Activated T-cell treated with anti-CD3 and anti-CD28 coated beads, Interleukin-2, amount 50 U/mL, for 4 hours (primary cell): ENCODE results near the gene RBCK1. TPM values are rescaled to one million over a fixed set of nuclear protein-coding genes. Genes with fewer than 3 reads are reported as not detected.

Experiments used
- ATAC-seq, 2 donors: fragments of 200-7000 bp; cut with Tn5 transposase; one replicate each; pipeline ENCODE4 v1.10.0; 2021
- DNase-seq: peaks from one replicate; pipeline ENCODE4 v3.0.0-alpha.2; 2020
- H3K27me3 Mint-ChIP-seq: one replicate; pipeline ENCODE4 v1.8.0; 2021; ENCODE audit warnings: low read depth, mixed read lengths
- H3K36me3 Mint-ChIP-seq: one replicate; pipeline ENCODE4 v1.8.0; 2022; ENCODE audit warnings: mixed read lengths; ENCODE audit not compliant: insufficient read depth
- H3K4me1 Mint-ChIP-seq: one replicate; pipeline ENCODE4 v1.8.0; 2021; ENCODE audit warnings: low read depth, mixed read lengths
- H3K4me3 Mint-ChIP-seq: one replicate; pipeline ENCODE4 v1.8.0; 2021; ENCODE audit warnings: mild to moderate bottlenecking, moderate library complexity, mixed read lengths
- H3K9me3 Mint-ChIP-seq: one replicate; pipeline ENCODE4 v1.8.0; 2021; ENCODE audit warnings: mixed read lengths
- total RNA-seq, 3 donors: library from RNA; stranded (reverse); gene quantifications; one replicate each; pipeline ENCODE4 v1.2.1, GENCODE V29; 2021

The RBCK1 gene
- total RNA-seq, 3 donors from 2014 or later = 87.1 to 104 (median 103) TPM

DNA sequence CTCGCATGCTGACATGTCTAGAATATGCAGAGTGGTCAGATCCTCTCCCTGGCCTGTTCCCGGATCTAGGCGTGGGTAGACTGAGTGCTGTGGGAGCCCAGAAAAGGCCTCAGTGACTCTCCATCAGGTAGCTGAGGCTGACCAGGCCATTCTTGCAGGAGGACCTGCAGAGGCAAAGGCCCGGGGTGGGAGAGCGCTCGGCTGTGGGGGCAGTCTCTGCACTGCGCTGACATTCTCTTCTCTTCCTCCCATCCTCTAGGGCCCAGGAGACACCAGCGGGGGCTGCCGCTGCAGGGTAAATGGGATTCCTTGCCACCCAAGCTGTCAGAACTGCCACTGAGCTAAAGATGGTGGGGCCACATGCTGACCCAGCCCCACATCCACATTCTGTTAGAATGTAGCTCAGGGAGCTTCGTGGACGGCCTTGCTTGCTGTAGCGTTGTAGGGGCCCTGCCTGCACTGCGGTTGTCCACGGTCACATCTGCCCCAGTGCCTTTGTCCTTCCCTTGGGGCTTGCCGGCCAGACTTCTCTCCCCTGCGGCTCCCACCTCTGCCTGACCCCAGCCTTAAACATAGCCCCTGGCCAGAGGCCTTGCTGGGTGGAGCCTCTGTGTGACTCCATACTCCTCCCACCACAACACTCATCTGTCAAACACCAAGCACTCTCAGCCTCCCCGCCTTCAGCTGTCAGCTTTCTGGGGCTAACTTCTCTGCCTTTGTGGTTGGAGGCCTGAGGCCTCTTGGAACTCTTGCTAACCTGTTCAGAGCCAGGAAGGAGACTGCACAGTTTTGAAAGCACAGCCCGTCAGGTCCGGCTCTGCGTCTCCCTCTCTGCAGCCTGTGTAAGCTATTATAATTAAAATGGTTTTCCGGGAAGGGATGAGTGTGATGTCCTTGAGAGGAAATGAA, 22.2 kb downstream of the RBCK1 start:
- no peak for DNase-seq
- no peak overlapping the region for H3K4me3 Mint-ChIP-seq
- H3K36me3 Mint-ChIP-seq = peaks cover 28% of the 10 kb centered on the region
- no peak for ATAC-seq
- H3K27me3 Mint-ChIP-seq = no peaks in the 10 kb centered on the region
- H3K9me3 Mint-ChIP-seq = no peaks in the 10 kb centered on the region
- H3K4me1 Mint-ChIP-seq = peaks cover 42% of the 10 kb centered on the region

DNA sequence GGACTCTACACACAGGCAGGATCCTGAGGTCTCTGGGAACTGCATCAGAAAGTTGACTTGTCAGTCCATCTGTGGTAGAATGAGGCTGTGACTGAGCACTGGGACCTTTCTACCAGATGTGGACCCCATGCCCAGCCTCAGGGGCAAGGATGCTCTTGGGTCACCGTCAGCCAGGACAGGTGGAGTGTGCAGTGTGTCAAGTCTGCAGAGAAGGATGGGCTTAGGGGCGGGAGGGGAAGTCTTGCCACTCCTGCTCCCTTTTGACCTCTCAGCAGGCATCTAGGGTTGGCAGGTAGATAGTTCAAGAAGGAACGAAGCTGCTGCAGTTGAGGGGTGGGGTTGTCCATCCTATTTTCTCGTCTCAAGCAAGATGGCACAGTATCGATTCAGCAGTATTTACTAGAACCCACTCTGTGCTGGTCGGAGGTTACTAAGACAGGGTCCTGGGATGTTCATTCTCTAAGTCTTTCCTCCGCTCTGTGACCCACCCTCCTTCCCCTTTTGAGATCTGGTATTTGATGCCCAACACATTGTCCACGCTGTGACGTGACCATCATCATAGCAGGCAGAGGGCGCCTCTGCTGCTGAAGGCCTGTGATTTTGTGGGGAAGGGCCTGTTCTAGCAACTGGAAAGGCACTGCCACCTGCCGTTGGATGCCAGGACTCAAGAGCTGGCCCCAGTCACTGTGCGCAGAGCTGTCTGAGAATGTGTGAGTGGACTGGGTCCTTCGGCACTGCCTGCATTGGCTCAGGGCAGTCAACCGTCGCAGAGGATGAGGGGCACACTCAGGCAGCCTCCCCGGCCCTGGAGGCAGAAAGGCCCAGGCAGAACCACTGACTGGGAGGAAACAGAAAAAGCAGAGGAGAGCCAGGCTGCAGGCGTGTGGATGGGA, 23.2 kb downstream of the RBCK1 start:
- no peak for ATAC-seq
- Mint-ChIP-seq H3K4me1 (peaks cover 47% of the 10 kb centered on the region), H3K27me3 (no peaks in the 10 kb centered on the region), H3K36me3 (peaks cover 32% of the 10 kb centered on the region), H3K4me3 (peak overlapping the region; percentile 31), H3K9me3 (no peaks in the 10 kb centered on the region)
- peak; percentile 35 for DNase-seq

DNA sequence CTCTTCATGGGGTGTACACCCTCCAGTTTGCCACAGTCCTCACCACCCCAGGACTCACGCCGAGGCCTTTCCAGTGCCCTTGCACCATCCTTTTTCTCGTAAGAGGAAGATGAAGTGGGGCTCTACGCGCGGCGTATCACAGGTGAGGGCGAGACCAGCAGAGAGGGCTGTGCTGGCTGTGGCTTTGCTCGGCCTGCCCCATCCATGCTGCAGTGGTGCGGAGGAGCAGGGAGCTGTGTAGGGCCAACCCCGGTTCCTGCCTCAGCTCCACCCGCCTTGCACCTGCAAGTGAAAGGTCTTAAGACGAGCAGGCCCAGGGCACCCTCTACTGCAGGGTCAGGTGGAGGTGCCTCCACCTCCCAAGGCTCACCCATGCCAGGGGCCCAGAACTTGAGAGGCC, 24.1 kb downstream of the RBCK1 start:
- Mint-ChIP-seq H3K4me3 (peak overlapping the region; percentile 40), H3K9me3 (no peaks in the 10 kb centered on the region), H3K4me1 (peaks cover 48% of the 10 kb centered on the region)

DNA sequence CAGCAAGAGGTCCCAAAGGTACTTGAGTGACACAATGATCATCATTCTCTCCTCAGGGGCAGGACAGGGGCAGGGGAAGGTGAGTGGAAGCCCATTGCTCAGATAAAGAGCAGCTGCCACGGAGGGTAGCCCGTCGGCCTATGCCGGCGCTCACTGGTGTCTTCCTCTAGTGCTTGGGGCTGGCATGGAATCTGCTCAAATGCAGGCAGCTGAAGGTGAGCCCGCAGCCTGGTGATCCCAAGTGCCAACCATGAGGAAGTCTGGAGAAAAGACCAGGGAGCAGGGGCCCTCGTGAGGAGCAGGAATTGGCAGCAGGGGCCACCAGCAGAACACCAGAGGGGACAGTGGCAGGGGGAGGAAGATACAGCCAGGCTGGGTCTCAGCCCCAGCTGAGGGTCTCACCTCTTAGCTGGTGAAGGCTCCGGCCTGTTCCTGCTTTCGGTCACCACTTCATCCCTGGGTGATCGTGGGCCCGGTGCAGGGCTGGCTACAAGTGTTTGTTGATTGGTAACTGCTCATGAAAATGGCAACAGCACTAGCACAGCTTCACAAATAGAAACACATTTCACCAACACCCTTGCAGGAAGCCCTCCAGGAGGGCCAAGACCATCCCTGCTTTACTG, 24.7 kb downstream of the RBCK1 start:
- ATAC-seq (no peak), DNase-seq (no peak)
- Mint-ChIP-seq H3K4me1 (peaks cover 53% of the 10 kb centered on the region), H3K36me3 (peaks cover 37% of the 10 kb centered on the region), H3K9me3 (no peaks in the 10 kb centered on the region), H3K27me3 (no peaks in the 10 kb centered on the region), H3K4me3 (peak overlapping the region; percentile 74)

More for the DNA sequence above, 24.1 kb downstream of the RBCK1 start:
- no peak for ATAC-seq
- DNase-seq = no peak
- H3K36me3 Mint-ChIP-seq = peaks cover 32% of the 10 kb centered on the region
- H3K27me3 Mint-ChIP-seq = no peaks in the 10 kb centered on the region

DNA sequence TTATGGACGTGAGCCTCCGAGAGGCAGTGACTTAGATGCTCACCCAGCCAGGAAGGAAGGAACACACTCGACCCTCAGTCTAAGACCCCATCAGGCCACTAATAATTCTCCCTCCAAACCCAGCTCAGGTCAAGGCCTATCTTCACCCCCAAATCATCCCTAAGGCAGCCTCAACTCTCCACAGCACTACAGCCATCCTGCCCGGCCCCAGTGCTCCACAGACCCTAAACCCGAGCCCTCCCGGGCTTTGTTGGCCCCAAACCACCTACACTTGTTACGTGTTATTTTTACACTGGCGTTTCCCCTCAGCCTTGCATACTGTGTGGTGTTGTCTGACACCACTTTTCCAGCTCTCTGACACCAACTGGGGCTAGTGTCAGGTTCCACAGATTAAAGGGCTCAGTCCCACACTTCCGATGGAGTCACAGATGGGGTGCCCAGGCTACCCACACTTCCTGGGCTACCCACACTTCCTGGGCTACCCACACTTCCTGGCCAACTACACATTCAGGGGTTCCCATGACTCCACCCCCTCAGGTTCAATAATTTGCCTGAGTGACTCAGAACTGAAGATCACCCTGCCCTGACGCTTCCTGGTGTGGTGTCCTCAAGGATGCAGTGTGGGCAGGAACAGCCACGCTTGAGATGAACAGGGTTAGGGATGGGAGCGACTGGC, 25.3 kb downstream of the RBCK1 start:
- Mint-ChIP-seq H3K27me3 (no peaks in the 10 kb centered on the region), H3K4me1 (peaks cover 60% of the 10 kb centered on the region), H3K36me3 (peaks cover 34% of the 10 kb centered on the region), H3K4me3 (peak overlapping the region; percentile 74), H3K9me3 (no peaks in the 10 kb centered on the region)
- peak; percentile 85 to 91 for ATAC-seq
- peak; percentile 77 for DNase-seq

DNA sequence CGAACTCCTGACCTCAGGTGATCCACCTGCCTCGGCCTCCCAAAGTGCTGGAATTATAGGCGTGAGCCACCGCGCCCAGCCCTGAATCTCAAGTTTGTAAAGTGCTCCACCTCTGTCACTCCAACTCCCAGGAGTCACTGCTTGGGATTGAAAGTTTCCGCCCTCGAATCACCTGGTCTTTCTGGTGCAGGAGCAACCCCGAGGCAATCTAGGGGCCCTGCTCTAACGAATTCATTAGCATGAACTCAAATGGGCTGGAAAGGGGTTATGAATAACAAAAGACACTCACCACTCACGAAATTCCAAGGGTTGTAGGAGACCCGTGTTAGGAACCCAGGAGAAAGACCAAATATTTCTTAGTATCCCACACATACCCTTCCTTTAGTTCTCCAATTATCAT, 26.1 kb downstream of the RBCK1 start:
- H3K4me3 Mint-ChIP-seq = peak overlapping the region; percentile 74
- no peaks in the 10 kb centered on the region for H3K27me3 Mint-ChIP-seq
- peaks cover 38% of the 10 kb centered on the region for H3K36me3 Mint-ChIP-seq
- H3K9me3 Mint-ChIP-seq = no peaks in the 10 kb centered on the region
- ATAC-seq = no peak
- peaks cover 68% of the 10 kb centered on the region for H3K4me1 Mint-ChIP-seq
- no peak for DNase-seq

DNA sequence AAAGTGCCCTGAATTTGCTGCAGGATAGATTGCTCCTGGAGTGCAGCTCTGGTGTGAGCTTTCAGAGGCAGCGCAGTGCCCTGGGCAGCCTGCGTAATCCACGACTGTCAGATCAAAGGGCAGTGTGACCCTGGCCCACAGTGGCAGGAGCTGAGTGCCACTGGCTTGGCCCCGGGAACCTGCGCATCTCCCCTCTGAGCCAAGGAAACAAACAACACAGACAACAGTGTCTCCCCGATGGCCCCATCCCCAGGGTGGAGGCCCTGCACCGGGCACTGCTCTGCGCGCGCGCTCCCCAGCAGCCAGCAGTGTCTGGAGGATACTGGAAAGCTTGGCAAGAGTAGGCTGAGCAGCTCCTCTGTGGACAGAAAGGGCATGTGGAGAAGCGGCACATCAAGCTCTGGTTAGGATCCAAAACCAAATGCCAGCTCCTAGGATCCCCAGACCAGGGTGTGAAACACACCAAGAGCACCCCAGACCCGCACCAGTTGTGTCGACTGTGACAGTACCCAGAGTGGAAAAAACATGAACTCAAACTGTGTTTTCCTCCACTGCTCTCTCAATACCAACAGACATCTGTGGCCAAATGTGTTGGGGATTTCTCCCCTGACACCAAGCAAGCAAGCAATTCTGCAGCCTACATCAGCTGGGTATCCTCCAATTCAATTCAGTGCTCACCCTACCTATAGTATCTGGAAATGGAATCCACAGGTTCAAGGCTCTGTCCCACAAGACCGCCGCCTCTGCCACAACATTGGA, 26.7 kb downstream of the RBCK1 start:
- peak overlapping the region; percentile 74 for H3K4me3 Mint-ChIP-seq
- ATAC-seq (no peak), DNase-seq (no peak)
- H3K9me3 Mint-ChIP-seq = no peaks in the 10 kb centered on the region
- H3K36me3 Mint-ChIP-seq = peaks cover 43% of the 10 kb centered on the region
- H3K4me1 Mint-ChIP-seq = peaks cover 74% of the 10 kb centered on the region
- no peaks in the 10 kb centered on the region for H3K27me3 Mint-ChIP-seq

DNA sequence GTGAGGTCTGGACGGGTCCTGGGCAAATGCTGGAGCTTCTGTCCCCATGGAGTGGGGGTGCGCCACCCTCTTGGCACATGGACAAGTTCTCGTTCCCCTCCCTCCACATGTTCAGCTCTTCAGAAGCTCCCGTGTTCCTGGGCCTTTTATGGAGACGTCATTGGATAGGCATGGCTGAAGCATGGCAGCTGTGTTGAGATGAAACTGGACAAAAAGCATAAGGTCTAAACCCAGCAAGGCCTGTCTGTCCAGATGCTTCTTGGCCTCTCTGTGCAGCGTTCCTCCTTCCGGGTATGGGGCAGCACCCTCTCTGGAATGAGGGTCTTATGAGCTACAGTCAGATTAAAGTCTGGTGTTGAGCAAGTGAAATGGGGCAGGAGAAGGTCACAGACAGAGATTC, 27.5 kb downstream of the RBCK1 start:
- Mint-ChIP-seq H3K9me3 (no peaks in the 10 kb centered on the region), H3K36me3 (peaks cover 49% of the 10 kb centered on the region), H3K27me3 (no peaks in the 10 kb centered on the region), H3K4me3 (no peak overlapping the region), H3K4me1 (peaks cover 78% of the 10 kb centered on the region)
- ATAC-seq (no peak), DNase-seq (no peak)

DNA sequence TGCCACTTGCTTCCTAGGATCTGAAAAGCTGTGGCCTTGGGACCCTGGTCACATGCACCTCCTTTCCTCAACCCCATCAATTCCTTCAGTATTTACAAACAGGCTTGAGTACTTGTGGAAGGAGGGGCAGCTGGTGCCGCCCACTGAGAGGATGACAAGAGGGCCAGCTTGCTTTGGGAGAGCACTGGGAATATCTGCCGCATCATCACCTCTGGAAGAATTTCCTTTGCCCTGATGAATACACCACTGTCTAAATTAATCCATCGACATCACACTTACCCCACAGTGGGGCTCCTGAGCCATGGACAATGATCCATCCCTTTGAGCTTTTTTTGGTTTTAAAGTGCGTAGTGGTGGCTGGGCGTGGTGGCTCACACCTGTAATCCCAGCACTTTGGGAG, 28.4 kb downstream of the RBCK1 start:
- Mint-ChIP-seq H3K4me1 (peaks cover 78% of the 10 kb centered on the region), H3K27me3 (no peaks in the 10 kb centered on the region), H3K4me3 (no peak overlapping the region), H3K36me3 (peaks cover 52% of the 10 kb centered on the region), H3K9me3 (no peaks in the 10 kb centered on the region)
- DNase-seq = no peak
- ATAC-seq = no peak

DNA sequence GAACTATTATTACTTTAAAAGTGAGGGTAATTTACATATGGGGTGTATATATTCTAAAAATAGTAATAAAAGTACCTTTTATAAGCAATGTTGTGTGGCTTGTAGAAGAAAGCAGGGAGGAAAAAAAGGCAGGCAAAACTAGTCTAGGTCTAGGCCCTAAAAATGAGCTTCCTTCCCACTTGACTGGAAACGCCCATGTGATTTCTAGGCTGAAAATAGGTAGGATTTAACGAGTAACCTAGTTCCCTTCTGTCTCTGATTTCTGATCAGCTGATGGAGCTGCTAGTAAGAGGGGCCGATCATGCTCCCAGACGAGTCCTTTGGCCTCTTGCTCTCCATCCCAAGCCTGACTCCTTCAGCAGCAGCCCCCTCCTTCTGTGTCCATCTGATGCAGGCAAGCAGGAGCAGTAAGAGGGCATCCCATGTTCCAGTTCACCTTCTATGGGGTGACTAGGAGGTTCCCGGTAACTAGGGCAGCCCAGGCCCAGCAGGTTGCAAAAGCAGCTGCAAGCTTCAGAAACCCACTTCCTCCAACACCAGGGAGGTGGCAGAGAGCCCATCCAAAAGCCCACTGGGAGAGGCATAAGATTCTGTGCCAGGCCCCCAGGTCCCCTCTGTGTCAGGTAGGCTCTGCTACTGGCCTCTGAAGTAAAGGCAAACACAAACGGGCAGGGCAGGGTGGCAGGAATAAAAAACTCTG, 29.8 kb downstream of the RBCK1 start:
- no peaks in the 10 kb centered on the region for H3K9me3 Mint-ChIP-seq
- peaks cover 60% of the 10 kb centered on the region for H3K36me3 Mint-ChIP-seq
- no peak for DNase-seq
- no peak for ATAC-seq
- no peaks in the 10 kb centered on the region for H3K27me3 Mint-ChIP-seq
- peaks cover 68% of the 10 kb centered on the region for H3K4me1 Mint-ChIP-seq
- peak overlapping the region; percentile 75 for H3K4me3 Mint-ChIP-seq

DNA sequence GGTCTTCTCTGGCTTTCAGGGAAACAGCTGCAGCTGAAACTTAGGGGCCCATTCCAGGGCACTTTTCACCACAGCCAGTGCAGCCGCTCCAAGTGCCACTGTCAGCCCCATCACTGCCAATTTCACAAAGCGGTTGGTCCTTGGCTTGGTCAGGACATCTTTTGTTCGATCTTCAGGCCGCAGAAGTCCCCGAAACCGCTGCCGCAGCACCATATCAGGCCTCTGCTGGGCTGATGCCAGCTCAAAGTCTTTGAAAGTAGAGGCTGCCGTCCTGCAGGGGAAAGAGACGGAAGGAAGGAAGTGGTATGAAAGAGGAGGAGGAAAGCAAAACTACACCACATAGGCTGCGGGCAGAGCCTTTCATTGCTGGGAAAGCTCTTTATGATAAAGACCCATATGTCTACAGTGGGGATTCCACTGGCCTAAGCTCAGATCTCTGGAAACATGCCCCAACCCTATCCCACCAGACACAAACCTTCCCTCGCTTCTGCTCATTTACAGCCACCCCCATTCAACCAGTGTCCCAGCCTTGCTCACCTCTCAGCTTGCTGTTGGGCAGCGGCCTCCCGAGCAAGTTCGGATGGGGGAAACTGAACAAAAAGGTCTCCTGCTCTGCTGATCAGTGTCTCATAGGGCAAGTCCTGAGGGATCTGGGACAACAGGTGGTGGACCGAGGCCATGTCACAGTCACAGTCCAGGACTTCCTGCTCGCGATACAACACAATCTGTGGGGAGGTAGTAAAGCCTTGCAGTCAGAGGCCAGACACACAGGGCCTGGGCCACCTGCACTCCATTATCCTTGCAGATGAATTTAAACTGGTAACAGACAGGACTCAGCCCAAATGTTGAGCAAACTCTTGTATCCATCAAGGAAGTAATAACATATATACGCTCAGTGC, 30.7 kb downstream of the RBCK1 start:
- Mint-ChIP-seq H3K4me1 (peaks cover 59% of the 10 kb centered on the region), H3K4me3 (peak overlapping the region; percentile 75), H3K9me3 (no peaks in the 10 kb centered on the region), H3K27me3 (no peaks in the 10 kb centered on the region), H3K36me3 (peaks cover 60% of the 10 kb centered on the region)
- DNase-seq (peak; percentile 55), ATAC-seq (peak; percentile 78 to 83)

DNA sequence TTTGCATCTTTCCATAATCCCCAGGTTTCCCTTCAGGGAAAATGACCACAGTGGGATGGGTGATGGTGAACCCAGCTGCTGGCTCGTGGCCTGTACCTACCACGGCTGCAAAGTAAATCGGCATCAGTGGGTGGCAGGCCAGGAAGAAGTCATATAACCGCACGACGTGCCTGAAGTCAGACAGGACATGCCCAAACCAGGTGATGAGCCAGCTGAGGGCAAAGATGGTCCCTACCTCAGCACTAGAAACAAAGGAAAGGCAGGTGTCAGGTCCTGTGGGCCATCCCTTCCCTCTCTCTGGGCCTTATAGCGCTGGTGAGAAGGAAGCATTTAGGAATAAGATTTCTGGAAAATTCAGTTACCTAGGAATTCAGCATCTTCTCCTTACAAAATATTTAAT, 32.0 kb downstream of the RBCK1 start:
- peak overlapping the region; percentile 24 for H3K4me3 Mint-ChIP-seq
- no peaks in the 10 kb centered on the region for H3K27me3 Mint-ChIP-seq
- no peaks in the 10 kb centered on the region for H3K9me3 Mint-ChIP-seq
- ATAC-seq (no peak), DNase-seq (no peak)
- peaks cover 60% of the 10 kb centered on the region for H3K36me3 Mint-ChIP-seq
- peaks cover 46% of the 10 kb centered on the region for H3K4me1 Mint-ChIP-seq
